Mononuclear cell (primary cell): ENCODE data around the gene PLA2G1B. TPM values are rescaled to one million over a fixed set of nuclear protein-coding genes. Genes with fewer than 3 reads are reported as not detected.

ENCODE experiments used
- H3K27me3 ChIP-seq: 2 replicates; pipeline ENCODE4 v1.6.0; 2011; ENCODE audit warnings: low read length, control low read depth; ENCODE audit not compliant: insufficient read depth
- H3K4me1 ChIP-seq: 2 replicates; pipeline ENCODE4 v1.5.1; 2011; ENCODE audit warnings: mild to moderate bottlenecking, low read length, control low read depth; ENCODE audit not compliant: insufficient read depth
- H3K4me3 ChIP-seq: 2 replicates; pipeline ENCODE4 v1.5.1; 2011; ENCODE audit warnings: mild to moderate bottlenecking, low read length, moderate library complexity
- H3K9me3 ChIP-seq: 2 replicates; pipeline ENCODE4 v1.5.1; 2011; ENCODE audit warnings: low read depth, mild to moderate bottlenecking, control low read depth, low read length
- total RNA-seq: library from RNA; depleted of rRNA; stranded (reverse); fragments of >200 nt; gene quantifications from one replicate; pipeline ENCODE4 v1.2.3, GENCODE V29; 2012

PLA2G1B gene
- total RNA-seq, 1 donor, result 0.31 TPM

GRCh38 chr12:120317224-120318105 is 10.1 kb downstream of the PLA2G1B start:
- H3K9me3 ChIP-seq, result no peaks in the 10 kb centered on the region
- H3K4me1 ChIP-seq, result peaks cover 15% of the 10 kb centered on the region
- no peaks in the 10 kb centered on the region for H3K27me3 ChIP-seq
- peak overlapping the region; percentile 48 for H3K4me3 ChIP-seq

GRCh38 chr12:120316798-120317223 is 10.8 kb downstream of the PLA2G1B start:
- Histone ChIP-seq H3K9me3 (no peaks in the 10 kb centered on the region), H3K4me1 (peaks cover 15% of the 10 kb centered on the region), H3K4me3 (peak overlapping the region; percentile 48), H3K27me3 (no peaks in the 10 kb centered on the region)

- H3K27me3 ChIP-seq, result no peaks in the 10 kb centered on the region
- no peak overlapping the region for H3K4me3 ChIP-seq
- peaks cover 15% of the 10 kb centered on the region for H3K4me1 ChIP-seq
- H3K9me3 ChIP-seq, result no peaks in the 10 kb centered on the region
Observed at GRCh38 chr12:120314220-120314619, 13.4 kb downstream of the PLA2G1B start.

- peak within 1 kb of the TSS; percentile 93 for H3K4me3 ChIP-seq
- H3K9me3 ChIP-seq, result no peaks in the 10 kb centered on the region
- no peaks in the 10 kb centered on the region for H3K27me3 ChIP-seq
- H3K4me1 ChIP-seq, result peaks cover 10% of the 10 kb centered on the region
Observed at GRCh38 chr12:120301962-120302815, 25.4 kb downstream of the PLA2G1B start, which contains the start of gene SIRT4. TSS of gene SIRT4 (plus strand) at chr12:120302321. CDS start at chr12:120303562, 1,241 bp downstream.

GRCh38 chr12:120292661-120293531 is 34.7 kb downstream of the PLA2G1B start, which contains the start of gene RNU4-1:
TSS of gene RNU4-1 (minus strand) at chr12:120293237.
- H3K4me1 ChIP-seq, result peaks cover 34% of the 10 kb centered on the region
- H3K9me3 ChIP-seq, result no peaks in the 10 kb centered on the region
- H3K4me3 ChIP-seq, result peak within 1 kb of the TSS; percentile 41
- H3K27me3 ChIP-seq, result no peaks in the 10 kb centered on the region

- Histone ChIP-seq H3K9me3 (no peaks in the 10 kb centered on the region), H3K27me3 (no peaks in the 10 kb centered on the region), H3K4me3 (peak overlapping the region; percentile 41), H3K4me1 (peaks cover 34% of the 10 kb centered on the region)
Observed at GRCh38 chr12:120292411-120292660, 35.2 kb downstream of the PLA2G1B start.

- peaks cover 34% of the 10 kb centered on the region for H3K4me1 ChIP-seq
- H3K9me3 ChIP-seq, result no peaks in the 10 kb centered on the region
- peak overlapping the region; percentile 41 for H3K4me3 ChIP-seq
Observed at GRCh38 chr12:120290609-120291305, 36.8 kb downstream of the PLA2G1B start.

GRCh38 chr12:120287491-120287890 is 40.1 kb downstream of the PLA2G1B start:
- H3K4me1 ChIP-seq, result peaks cover 23% of the 10 kb centered on the region
- H3K27me3 ChIP-seq, result no peaks in the 10 kb centered on the region
- no peak overlapping the region for H3K4me3 ChIP-seq
- no peaks in the 10 kb centered on the region for H3K9me3 ChIP-seq

More at GRCh38 chr12:120290609-120291305, 36.8 kb downstream of the PLA2G1B start:
- H3K27me3 ChIP-seq, result no peaks in the 10 kb centered on the region

- H3K4me3 ChIP-seq, result no peak overlapping the region
- H3K27me3 ChIP-seq, result no peaks in the 10 kb centered on the region
- H3K4me1 ChIP-seq, result peaks cover 19% of the 10 kb centered on the region
- H3K9me3 ChIP-seq, result no peaks in the 10 kb centered on the region
Observed at GRCh38 chr12:120286768-120287490, 40.6 kb downstream of the PLA2G1B start.

GRCh38 chr12:120284381-120284780 is 43.2 kb downstream of the PLA2G1B start:
- H3K9me3 ChIP-seq, result no peaks in the 10 kb centered on the region
- H3K27me3 ChIP-seq, result no peaks in the 10 kb centered on the region
- no peak overlapping the region for H3K4me3 ChIP-seq
- H3K4me1 ChIP-seq, result no peaks in the 10 kb centered on the region

- Histone ChIP-seq H3K9me3 (no peaks in the 10 kb centered on the region), H3K4me1 (no peaks in the 10 kb centered on the region), H3K27me3 (no peaks in the 10 kb centered on the region), H3K4me3 (no peak overlapping the region)
Observed at GRCh38 chr12:120283318-120283717, 44.3 kb downstream of the PLA2G1B start.

GRCh38 chr12:120278137-120279069 is 49.2 kb downstream of the PLA2G1B start:
- H3K27me3 ChIP-seq, result no peaks in the 10 kb centered on the region

GRCh38 chr12:120276734-120277133 is 50.8 kb downstream of the PLA2G1B start:
- no peaks in the 10 kb centered on the region for H3K9me3 ChIP-seq
- H3K4me3 ChIP-seq, result no peak overlapping the region
- no peaks in the 10 kb centered on the region for H3K4me1 ChIP-seq
- H3K27me3 ChIP-seq, result no peaks in the 10 kb centered on the region

More at GRCh38 chr12:120278137-120279069, 49.2 kb downstream of the PLA2G1B start:
- Histone ChIP-seq H3K4me3 (no peak overlapping the region), H3K9me3 (no peaks in the 10 kb centered on the region), H3K4me1 (no peaks in the 10 kb centered on the region)
